Fibroblast of villous mesenchyme (primary cell): Measurements from ENCODE around the gene P2RX3. TPM values are rescaled to one million over a fixed set of nuclear protein-coding genes. Genes with fewer than 3 reads are reported as not detected.

Experiments
- DNase-seq: peaks from one replicate; pipeline ENCODE4 v3.0.0-alpha.2; 2010; ENCODE audit warnings: low read depth
- H3K4me3 ChIP-seq: 2 replicates; pipeline ENCODE4 v1.5.1; 2011; ENCODE audit warnings: low read depth, mild to moderate bottlenecking, low read length
- total RNA-seq: library from RNA; depleted of rRNA; stranded (reverse); fragments of >200 nt; gene quantifications from 2 replicates; pipeline ENCODE4 v1.2.3, GENCODE V29; 2012
- TF ChIP-seq, protein P1 (sequence below): IDR thresholded peaks from 2 replicates; pipeline ENCODE4 v1.5.1; 2012; ENCODE audit warnings: low read depth, mild to moderate bottlenecking, low read length; ENCODE audit not compliant: insufficient read depth

Gene P2RX3
- total RNA-seq, 1 donor = not detected

DNA sequence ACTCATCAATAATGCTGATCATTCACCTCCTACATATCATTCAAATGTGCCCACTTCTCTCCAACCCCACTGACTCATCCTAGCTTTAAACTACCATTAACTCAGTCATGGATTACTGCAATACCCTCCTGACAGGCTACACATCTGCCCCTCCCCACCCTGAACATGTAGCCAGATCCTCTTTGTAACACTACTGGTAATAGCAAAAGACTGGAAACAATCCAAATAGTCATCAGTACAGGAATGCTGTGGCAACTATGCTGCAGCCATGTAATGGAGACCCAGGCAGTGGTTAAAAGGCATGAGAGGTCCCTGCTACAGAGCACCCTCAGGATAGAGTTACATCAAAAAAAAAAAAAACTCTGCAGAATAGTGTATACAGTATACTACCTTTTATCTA lies 72.1 kb downstream of the P2RX3 start:
- DNase-seq = peak; percentile 29
- H3K4me3 ChIP-seq = no peak overlapping the region
- TF ChIP-seq, protein P1, sequence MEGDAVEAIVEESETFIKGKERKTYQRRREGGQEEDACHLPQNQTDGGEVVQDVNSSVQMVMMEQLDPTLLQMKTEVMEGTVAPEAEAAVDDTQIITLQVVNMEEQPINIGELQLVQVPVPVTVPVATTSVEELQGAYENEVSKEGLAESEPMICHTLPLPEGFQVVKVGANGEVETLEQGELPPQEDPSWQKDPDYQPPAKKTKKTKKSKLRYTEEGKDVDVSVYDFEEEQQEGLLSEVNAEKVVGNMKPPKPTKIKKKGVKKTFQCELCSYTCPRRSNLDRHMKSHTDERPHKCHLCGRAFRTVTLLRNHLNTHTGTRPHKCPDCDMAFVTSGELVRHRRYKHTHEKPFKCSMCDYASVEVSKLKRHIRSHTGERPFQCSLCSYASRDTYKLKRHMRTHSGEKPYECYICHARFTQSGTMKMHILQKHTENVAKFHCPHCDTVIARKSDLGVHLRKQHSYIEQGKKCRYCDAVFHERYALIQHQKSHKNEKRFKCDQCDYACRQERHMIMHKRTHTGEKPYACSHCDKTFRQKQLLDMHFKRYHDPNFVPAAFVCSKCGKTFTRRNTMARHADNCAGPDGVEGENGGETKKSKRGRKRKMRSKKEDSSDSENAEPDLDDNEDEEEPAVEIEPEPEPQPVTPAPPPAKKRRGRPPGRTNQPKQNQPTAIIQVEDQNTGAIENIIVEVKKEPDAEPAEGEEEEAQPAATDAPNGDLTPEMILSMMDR = no peak

DNA sequence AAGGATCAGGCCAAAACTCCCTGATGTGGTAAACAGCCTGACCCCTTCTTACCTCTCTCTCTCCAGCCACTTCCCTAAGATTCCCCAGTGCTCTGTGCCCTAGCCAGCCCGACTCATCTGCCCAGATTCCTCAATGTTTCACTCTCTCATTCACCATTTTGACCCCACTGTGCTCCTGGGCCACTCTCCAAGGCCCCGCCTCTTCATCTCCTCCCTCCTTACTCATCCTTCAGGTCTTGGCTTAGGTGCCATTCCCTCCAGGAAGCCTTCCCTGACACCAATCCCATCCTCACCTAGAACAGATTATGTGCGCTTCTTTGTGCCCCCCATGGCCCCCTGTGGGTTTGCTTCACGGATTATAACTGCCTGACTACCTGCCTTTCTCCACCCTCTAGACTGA lies 75.5 kb downstream of the P2RX3 start:
- no peak for DNase-seq
- TF ChIP-seq, protein P1 = no peak
- H3K4me3 ChIP-seq = no peak overlapping the region

DNA sequence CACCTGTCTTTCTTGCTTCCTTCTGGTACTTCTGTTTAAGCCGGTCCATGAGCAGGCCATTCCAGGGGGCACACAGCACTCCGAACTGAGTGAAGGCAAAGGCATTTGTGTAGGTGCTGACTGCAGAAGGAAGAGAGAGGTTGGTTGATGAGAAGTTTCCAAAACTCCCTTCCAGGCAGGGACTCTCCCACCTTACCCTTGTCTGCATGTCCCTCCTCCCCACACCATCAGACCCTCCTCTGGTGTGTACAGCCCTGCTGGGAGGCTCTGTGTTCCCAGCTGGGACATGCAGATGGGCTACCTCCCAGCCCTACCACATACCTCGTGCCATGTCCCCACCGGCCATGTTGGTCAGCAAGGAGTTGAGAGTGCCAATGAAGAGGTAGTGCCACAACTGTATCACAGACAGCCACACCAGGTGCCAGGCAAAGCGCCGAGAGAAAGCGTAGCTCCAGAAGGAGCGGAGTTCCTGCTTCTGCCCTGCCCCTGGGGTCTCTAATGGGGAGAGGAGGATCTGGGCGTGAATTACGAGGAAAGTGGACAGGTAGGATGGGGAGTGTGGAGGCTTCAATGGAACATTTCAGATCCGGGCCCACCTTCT lies 76.6 kb downstream of the P2RX3 start:
- TF ChIP-seq, protein P1 = no peak
- H3K4me3 ChIP-seq = no peak overlapping the region
- DNase-seq = no peak

DNA sequence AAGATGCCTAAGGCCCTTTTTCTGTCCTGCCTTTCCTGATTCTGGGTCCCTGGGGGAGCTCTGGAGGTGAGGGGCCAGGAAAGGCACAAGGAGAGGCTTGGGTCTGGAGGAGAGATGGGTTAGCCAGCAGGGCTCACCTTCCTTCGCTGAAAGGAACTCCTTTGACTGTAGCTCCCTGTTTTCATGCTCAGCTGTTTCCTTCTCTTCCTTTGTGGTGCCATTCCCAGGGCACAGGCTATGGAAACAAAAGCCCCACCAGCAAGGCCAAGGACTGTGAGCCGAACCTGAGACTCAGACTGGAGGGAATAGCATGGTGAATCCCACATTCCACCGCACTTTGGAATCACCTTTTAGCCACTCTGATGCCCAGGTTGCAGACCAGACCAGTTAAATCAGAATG lies 78.3 kb downstream of the P2RX3 start:
- DNase-seq = no peak
- no peak overlapping the region for H3K4me3 ChIP-seq
- TF ChIP-seq, protein P1 = no peak

DNA sequence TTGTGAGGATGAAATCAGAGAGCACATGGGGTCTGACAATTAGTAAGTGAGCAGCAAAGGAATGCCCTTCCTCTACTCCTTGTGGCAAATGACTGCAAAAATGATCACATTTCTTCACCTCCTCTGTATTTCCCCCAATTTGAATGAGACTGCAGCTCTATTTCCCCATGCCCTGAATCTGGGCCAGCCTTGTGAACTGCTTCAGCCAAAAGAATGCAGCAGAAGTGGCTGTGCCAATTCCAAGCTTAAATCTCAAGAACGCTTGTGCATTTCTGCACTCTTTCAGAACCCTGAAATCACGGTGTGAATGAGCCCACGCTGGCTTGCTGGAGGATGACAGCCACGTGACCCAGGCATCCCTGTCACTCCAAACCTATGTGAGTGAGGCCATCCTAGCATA lies 78.9 kb downstream of the P2RX3 start:
- TF ChIP-seq, protein P1 = no peak

DNA sequence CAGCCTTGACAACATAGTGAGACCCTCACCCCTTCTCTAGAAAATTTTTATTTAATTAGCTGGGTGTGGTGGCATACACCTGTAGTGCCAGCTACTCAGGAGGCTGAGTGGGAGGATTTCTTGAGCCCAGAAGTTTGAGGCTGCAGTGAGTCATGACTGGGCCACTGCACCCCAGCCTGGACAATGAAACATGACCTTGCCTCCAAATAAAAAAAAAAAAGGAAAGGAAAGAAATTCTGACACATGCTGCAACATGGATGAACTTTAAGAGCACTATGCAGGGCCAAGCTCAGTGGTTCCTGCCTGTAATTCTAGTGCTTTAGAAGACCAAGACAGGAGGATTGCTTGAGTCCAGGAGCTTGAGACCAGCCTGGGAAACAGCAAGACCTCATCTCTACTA lies 80.0 kb downstream of the P2RX3 start:
- TF ChIP-seq, protein P1 = no peak
- no peak for DNase-seq
- no peak overlapping the region for H3K4me3 ChIP-seq

More for the DNA sequence above, 78.9 kb downstream of the P2RX3 start:
- DNase-seq = no peak
- H3K4me3 ChIP-seq = no peak overlapping the region

DNA sequence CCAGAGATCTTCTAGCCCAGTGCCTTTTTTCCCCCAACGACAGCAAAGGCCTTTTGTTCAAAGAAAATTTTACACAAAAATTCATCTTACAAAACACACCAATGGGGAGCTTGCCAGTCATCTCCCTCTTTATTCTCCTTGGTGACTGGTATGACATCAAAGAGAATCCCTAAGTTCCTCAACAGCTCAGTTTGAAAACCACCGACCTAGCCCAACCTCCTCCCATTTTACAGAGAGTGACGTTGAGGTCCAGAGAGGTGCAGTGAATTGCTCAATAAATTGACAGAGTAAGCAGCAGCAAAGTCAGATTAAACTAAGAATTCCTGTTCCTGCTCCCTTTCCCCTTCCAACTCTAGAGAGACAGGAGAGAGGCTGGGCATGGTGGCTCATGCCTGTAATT lies 81.0 kb downstream of the P2RX3 start:
- TF ChIP-seq, protein P1 = no peak
- no peak overlapping the region for H3K4me3 ChIP-seq
- no peak for DNase-seq
